HG03575 (cell line): ENCODE results near the gene KRTAP12-1.
"Not testable (repeated sequence)": the region's sequence is repeated elsewhere in the genome, so short reads cannot be mapped to it uniquely, and the experiment has no call there.

Experiments
- ATAC-seq: cut with Tn5 transposase; IDR thresholded peaks from one replicate; pipeline ENCODE4 v1.9.1; 2021; ENCODE audit not compliant: unreplicated experiment, insufficient number of reproducible peaks, low FRiP score; ENCODE audit errors: extremely low read depth

The KRTAP12-1 gene

GRCh38 chr21:44701023-44701400 lies 19.0 kb upstream of the KRTAP12-1 start:
- no peak for ATAC-seq

DNA sequence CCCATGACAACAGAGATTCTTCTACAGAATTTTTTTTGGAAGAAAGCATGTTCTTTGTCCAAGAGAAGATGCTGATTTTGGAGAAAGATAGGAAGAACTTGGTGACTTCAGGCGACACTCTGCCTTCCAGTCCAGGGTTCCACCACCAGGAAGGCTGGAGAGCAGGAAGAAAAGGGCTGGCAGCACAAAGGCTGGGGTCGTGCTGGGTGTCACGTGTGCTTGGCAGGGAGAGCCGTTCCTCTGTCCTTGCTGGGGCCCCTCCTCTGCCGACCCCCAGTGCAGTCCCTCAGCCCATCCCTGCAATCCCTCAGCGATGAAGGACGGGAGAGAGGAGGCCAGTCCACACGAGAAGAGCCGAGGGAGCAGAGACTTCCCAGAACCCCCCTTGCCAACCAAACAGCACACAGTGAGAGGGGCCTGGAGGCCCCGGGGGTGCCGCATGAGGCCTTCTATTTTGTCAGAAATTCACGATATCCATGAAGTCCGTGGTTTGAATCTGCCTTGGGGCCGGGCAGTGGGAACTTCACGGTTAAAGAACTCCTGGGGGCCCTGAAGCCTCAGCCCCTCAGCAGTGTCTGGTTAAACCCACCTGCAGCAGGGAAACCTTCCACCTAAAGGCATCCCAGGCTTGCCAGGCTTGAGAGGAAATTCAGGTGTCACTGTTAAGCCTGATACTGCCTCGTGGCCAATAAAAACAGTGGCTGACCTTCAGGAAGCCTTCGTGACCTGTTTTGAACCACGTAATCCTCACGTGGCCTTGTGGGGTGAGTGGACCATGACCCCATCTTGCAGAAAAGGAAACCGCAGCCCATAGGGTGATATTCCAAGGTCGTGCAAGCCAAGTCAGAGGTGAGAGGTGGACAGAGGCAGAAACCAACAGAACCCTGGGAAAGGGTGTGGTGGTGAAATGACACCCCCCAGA lies 18.4 kb upstream of the KRTAP12-1 start:
- ATAC-seq = no peak

- no peak for ATAC-seq
These were observed 17.6 kb upstream of the KRTAP12-1 start for GRCh38 chr21:44699502-44700001.

- ATAC-seq = no peak
These were observed 16.1 kb upstream of the KRTAP12-1 start for GRCh38 chr21:44697811-44698734.

- ATAC-seq = not testable (repeated sequence)
These were observed 15.3 kb upstream of the KRTAP12-1 start, which contains the start of gene KRTAP10-12 for GRCh38 chr21:44697172-44697810. KRTAP10-12 (plus strand) TSS chr21:44697172; CDS start chr21:44697202, 30 bp downstream.

- ATAC-seq = no peak
These were observed 14.6 kb upstream of the KRTAP12-1 start for GRCh38 chr21:44696572-44696971.

GRCh38 chr21:44695641-44696040 lies 13.7 kb upstream of the KRTAP12-1 start:
- no peak for ATAC-seq

DNA sequence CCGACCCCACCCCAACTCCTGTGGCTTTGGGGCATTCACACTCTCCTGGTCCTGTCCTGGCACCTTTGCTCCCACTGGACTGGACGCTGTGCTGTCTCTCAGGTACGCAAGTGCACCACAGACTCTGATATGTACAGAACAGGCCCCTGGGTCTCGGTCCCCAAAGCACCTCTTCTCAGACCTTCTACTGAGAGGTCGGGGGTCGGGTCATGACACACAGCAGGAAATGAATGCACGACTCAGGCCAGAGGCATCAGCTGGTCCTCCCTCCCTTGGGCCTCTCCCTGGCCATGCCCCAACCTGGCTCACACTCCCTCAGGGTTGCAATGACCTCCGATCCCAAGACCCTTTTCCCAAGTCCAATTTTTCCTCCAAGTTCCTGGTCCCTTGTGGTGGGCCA lies 13.2 kb upstream of the KRTAP12-1 start:
- no peak for ATAC-seq

DNA sequence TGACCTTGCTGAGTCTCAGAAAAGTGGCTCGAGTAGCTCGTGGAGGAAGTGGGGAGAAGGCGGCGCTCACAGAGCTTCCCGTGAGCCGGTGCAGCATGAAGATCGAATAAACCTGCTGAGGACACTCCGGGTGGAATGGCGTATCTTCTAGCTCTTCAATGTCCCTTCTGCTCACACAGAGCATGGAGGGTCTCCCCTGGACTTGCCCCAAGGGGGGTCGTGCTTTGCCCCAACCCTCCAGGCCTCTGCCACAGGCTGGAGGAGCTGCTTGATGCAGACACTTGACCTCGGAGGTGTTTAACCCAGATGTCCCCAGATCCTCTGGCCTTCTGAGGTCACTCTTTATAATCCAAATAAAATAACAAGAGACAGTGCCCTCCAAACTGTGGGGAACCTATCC lies 12.8 kb upstream of the KRTAP12-1 start:
- ATAC-seq = no peak

GRCh38 chr21:44692798-44693512 lies 11.0 kb upstream of the KRTAP12-1 start:
- no peak for ATAC-seq

DNA sequence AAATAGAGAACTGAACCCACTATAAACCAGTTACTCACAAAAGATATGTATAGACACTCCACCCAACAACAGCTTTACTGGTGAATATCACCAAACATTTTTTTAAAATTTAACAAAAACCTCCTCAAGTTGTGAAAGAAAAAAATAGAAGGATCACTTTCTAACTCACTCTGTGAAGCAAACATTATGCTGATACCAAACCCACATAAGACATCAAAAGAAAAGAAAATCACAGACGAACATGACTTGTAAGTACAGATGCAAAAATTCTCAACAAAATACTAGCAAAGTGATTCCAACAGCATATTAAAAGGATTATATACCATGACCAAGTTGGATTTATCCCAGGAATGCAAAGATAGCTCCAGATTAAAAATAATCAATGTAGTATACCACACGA lies 9.7 kb upstream of the KRTAP12-1 start:
- no peak for ATAC-seq

- ATAC-seq = not testable (repeated sequence)
These were observed 7.8 kb upstream of the KRTAP12-1 start for GRCh38 chr21:44689740-44690139.

- ATAC-seq = no peak
These were observed 5.7 kb upstream of the KRTAP12-1 start for GRCh38 chr21:44687671-44688070.

DNA sequence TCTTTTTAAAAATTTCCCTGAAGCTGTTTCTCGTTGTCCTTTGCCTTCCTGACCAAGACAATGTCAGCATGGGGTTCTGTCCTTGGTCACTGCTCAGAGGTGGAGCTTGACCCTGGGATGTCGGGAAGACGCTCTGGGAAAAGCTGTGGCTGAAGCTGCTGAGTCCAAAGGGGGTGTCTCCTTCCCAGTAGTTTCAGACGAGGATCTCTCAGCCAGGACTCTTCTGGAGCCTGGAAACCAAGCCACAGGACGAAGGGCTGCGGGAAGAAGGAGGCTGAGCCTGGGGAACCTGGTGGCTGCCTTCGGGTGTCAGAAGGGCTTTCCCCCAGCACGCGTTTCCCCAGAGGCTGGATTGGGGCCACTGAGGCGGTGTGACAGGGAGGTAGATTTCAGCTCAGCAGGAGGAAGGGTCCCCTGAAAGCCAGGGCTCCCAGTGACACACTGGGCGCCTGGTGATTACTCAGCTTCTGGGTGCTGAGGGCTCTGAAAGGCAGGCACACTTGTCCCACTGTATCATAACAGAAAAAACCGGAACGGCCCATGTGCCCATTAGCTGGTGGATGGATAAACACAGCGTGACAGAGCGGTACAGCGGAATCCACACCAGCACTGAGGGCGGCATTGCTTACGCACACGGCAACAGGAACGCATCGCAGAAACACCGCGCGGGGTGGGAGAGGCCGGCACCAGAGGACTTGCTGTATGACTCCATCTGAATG lies 5.0 kb upstream of the KRTAP12-1 start:
- no peak for ATAC-seq

DNA sequence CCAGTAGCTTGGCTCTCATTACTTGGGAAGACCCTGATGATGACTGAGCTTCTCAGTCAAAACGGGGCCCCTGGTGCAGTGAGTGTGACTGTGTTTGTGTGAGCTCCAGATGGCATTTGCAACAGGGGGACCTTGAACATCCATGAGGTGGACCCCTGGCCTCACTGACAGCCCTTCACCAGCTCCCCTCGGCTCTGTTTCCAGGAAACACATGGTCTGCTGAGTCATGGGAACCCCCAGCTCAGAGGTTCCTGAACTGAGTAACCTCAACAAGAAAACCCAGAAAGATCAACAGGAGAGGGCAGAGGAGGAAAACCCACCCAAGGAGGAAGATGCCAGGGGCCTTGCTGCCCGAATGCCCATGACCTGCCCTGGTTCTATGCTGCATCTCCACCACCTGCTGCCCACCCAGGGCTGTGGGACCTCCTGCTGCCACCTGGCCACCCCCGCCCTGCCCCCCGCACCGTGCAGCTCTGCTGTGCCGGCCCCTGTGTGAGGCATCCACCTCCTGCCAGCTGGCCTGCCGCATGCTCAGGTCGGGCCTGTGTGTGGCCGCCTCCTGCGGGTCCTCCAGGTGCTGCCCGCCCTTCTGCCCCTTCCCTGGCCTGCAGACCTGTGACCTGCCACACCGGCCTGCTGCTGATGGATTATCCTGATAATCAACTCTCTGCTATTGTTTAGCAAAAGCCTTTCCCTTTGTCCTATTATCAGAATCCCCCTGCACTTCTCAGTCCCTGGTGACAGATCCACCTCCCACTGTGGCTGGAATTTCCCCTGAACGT lies 4.2 kb upstream of the KRTAP12-1 start:
- no peak for ATAC-seq

- ATAC-seq = not testable (repeated sequence)
These were observed 3.1 kb upstream of the KRTAP12-1 start for GRCh38 chr21:44685050-44685449.

- no peak for ATAC-seq
These were observed 2.5 kb upstream of the KRTAP12-1 start for GRCh38 chr21:44684483-44684882.
